Lower leg skin (tissue), 4 donors: ENCODE data around the gene ANKRD35. TPM values are rescaled to one million over a fixed set of nuclear protein-coding genes. Genes with fewer than 3 reads are reported as not detected.

Experiments
- DNase-seq, 2 donors: peaks; one replicate each; pipeline ENCODE4 v3.0.0-alpha.2; 2019; ENCODE audit warnings: low spot score in 2 of 2
- H3K4me3 ChIP-seq: fragments of 200-600 bp; sonication (generic); 2 replicates; pipeline ENCODE4 v1.5.1; 2017; ENCODE audit warnings: mild to moderate bottlenecking, low read depth; ENCODE audit not compliant: poor library complexity, severe bottlenecking
- POLR2A ChIP-seq, 2 donors: fragments of 450-650 bp; IDR thresholded peaks; one replicate each; pipeline ENCODE4 v1.6.1; 2016 to 2017; ENCODE audit warnings: antibody characterized with exemption in 2 of 2, mild to moderate bottlenecking in 1 of 2, moderate library complexity in 1 of 2
- WGBS, 2 donors: methylation state at CpG; one replicate each; pipeline ENCODE4 v1.1.5; 2018; 5-methylcytosine and 5-hydroxymethylcytosine counted together
- intact Hi-C: fragments of 100-400 bp; cut with DNase I; formaldehyde crosslinking; loops from one replicate; pipeline ENCODE4 v1.15.0; 2023; ENCODE audit warnings: low total_unique reads
- total RNA-seq, 4 donors: library from RNA; depleted of rRNA; stranded (reverse); fragments of >200 nt; gene quantifications; one replicate each; pipeline ENCODE4 v1.1.0, GENCODE V29; 2016
- TF ChIP-seq, protein P1 (sequence below), 3 donors: fragments of 450-650 bp; IDR thresholded peaks; one replicate each; pipeline ENCODE4 v1.5.1; 2016; ENCODE audit warnings: antibody characterized with exemption in 3 of 3, mild to moderate bottlenecking in 3 of 3, moderate library complexity in 2 of 3

The ANKRD35 gene
- total RNA-seq, 4 donors from 2014 or later, result 32.2 to 68.6 (median 48.4) TPM

GRCh38 chr1:145897969-145898368 is 12.3 kb upstream of the ANKRD35 start:
- TF ChIP-seq, protein P1, sequence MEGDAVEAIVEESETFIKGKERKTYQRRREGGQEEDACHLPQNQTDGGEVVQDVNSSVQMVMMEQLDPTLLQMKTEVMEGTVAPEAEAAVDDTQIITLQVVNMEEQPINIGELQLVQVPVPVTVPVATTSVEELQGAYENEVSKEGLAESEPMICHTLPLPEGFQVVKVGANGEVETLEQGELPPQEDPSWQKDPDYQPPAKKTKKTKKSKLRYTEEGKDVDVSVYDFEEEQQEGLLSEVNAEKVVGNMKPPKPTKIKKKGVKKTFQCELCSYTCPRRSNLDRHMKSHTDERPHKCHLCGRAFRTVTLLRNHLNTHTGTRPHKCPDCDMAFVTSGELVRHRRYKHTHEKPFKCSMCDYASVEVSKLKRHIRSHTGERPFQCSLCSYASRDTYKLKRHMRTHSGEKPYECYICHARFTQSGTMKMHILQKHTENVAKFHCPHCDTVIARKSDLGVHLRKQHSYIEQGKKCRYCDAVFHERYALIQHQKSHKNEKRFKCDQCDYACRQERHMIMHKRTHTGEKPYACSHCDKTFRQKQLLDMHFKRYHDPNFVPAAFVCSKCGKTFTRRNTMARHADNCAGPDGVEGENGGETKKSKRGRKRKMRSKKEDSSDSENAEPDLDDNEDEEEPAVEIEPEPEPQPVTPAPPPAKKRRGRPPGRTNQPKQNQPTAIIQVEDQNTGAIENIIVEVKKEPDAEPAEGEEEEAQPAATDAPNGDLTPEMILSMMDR (IDR thresholded peaks at IDR 0.05), result no peak
- no peak for TF ChIP-seq POLR2A (IDR thresholded peaks at IDR 0.05)
- DNase-seq, result no peak
- intact Hi-C loops, result no loop called here
- 89 to 93% methylated on average over 1 of the region's 1 CpG for WGBS, 2 donors
- no peak overlapping the region for H3K4me3 ChIP-seq

DNA sequence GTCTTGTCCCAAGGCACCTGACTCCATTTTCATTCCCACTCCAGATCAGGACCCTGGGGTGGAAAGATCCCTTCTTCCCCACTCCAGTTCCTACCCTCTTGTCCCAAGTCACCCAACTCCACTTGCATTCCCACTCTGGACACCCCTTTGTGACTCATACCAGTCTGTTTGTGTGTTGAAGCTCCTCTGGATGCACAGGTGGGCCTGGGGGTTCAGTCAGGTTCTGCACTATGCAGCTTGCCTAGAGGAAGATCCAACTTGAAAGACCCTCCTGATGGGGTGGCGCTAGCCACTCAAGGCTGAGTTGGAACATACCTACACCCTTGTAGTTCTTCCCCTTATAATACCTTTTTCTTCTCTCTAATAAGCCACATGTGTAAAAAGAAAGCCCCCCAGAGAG is 9.8 kb upstream of the ANKRD35 start:
- WGBS, 2 donors, result 71 to 100% methylated on average over 1 of the region's 1 CpG
- H3K4me3 ChIP-seq, result no peak overlapping the region
- peak in 1 of 2 donors; percentile 72 for DNase-seq
- intact Hi-C loops, result no loop called here
- no peak for TF ChIP-seq POLR2A (IDR thresholded peaks at IDR 0.05)
- TF ChIP-seq, protein P1 (IDR thresholded peaks at IDR 0.05), result no peak

DNA sequence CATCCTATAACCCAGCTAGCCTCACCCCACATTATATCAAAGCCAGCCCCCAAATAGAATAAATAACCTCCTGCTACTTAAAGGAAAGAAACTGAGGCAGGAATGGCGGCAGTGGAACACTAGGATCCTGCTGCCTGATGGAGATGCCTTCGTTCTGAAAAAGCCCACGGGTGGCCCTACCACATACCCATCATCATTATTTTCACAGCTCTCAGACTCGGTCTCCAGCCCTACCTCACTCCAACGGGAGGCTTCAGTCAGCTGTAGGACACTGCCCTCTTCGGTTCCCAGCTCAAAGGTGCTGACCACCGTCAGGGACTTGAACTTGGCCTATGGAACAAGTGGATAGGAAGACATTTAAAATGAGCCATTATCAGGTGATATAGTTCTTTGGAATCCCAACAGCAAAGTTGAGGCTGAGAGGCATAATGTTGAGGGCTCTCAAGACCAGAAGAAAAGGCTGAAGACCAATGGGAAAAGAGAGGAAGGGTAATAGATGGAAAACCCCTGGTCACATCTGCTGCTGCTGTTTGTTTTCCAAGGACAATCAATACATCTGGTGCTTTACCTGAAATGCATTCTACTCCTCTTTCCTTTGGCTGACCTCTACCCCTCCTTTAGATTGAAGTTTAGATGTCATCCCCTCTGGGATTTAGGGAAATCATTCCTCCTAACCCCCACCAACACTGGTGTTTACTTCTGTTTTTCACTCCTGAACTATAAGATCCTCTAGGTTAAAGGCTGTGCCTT is 7.8 kb upstream of the ANKRD35 start:
- WGBS, 2 donors, result 93 to 96% methylated on average over 7 of the region's 7 CpGs

GRCh38 chr1:145892486-145893087 is 6.9 kb upstream of the ANKRD35 start:
- no peak for TF ChIP-seq POLR2A (IDR thresholded peaks at IDR 0.05)
- TF ChIP-seq, protein P1 (IDR thresholded peaks at IDR 0.05), result no peak
- 37 to 50% methylated on average over 3 of the region's 3 CpGs for WGBS, 2 donors
- H3K4me3 ChIP-seq, result no peak overlapping the region
- peak in 1 of 2 donors; percentile 81 for DNase-seq
- intact Hi-C loops, result no loop called here

More for the DNA sequence above, 7.8 kb upstream of the ANKRD35 start:
- no peak for TF ChIP-seq POLR2A (IDR thresholded peaks at IDR 0.05)
- TF ChIP-seq, protein P1 (IDR thresholded peaks at IDR 0.05), result no peak
- H3K4me3 ChIP-seq, result no peak overlapping the region
- intact Hi-C loops, result no loop called here
- DNase-seq, result peak in 1 of 2 donors; percentile 81

DNA sequence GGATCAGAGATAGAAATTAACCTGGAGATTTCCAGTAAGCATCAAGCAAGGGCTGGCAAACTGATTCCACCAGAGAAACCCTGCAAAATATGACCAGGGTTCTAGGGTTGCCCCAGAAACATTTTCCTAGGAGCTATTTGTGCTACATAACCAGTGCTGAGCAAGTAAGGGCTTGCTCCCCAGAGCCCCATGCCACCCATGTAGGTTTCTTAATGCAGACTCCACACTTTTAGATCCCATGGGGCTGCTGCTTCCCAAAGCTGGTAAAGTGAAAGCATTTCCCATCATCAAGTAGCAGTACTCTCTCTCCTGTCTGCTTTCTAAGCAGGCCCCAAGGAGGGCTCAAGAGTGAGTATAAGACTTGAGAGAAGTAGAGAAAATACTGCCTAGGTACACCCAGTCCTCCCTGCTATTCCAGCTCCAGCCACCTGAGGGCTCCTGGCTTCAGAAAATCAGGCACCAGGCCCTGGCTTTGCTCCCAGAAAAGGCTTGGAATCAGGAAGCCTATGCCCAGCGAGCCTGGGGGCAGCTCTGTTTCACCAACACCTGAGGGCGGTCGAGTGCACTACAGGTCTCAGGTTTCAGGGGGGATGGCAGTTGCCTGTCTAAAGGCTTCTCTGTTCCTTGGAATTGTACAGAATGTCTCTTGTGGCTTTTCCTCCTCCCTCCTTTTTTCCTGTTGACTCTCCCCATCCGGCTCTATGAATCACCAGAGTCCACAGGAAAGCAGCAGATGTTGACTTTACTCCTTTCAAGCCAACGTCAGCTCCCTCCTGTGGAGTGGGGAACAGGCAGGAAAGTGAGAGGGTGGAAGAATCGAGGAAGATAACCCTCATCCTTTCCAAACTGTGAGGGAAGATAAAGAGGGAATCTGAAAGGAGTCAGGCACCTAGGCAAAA is 6.2 kb upstream of the ANKRD35 start:
- 1 to 3% methylated on average over 6 of the region's 6 CpGs for WGBS, 2 donors
- no peak overlapping the region for H3K4me3 ChIP-seq
- no peak for TF ChIP-seq POLR2A (IDR thresholded peaks at IDR 0.05)
- TF ChIP-seq, protein P1 (IDR thresholded peaks at IDR 0.05), result peak in 1 of 3 donors; percentile 94
- intact Hi-C loops, result no loop called here
- peak; percentile 94 to 98 for DNase-seq
